ENCODE data around the gene NOL3.

Gene NOL3

DNA sequence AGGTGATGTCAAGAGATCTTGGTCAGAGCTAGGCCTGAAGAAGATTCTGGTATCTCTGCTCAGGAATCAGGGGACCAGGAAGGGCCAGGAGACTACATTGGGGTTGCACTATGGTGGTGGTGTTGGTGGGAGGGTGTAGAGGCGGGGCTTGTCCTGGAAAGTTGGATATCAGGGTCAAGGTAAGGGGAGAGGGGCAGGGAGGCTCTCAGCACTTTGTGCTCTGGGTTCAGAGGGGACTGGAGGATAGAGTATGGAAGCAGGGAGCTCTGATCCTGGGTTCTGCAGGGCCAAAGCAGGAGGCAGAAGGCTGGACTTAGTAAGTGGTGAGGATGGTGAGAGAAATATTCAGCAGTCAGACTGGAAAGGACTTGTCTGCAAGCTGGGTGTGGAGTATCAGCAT is 3.0 kb downstream of the NOL3 start:
- no peak for DNase-seq

DNA sequence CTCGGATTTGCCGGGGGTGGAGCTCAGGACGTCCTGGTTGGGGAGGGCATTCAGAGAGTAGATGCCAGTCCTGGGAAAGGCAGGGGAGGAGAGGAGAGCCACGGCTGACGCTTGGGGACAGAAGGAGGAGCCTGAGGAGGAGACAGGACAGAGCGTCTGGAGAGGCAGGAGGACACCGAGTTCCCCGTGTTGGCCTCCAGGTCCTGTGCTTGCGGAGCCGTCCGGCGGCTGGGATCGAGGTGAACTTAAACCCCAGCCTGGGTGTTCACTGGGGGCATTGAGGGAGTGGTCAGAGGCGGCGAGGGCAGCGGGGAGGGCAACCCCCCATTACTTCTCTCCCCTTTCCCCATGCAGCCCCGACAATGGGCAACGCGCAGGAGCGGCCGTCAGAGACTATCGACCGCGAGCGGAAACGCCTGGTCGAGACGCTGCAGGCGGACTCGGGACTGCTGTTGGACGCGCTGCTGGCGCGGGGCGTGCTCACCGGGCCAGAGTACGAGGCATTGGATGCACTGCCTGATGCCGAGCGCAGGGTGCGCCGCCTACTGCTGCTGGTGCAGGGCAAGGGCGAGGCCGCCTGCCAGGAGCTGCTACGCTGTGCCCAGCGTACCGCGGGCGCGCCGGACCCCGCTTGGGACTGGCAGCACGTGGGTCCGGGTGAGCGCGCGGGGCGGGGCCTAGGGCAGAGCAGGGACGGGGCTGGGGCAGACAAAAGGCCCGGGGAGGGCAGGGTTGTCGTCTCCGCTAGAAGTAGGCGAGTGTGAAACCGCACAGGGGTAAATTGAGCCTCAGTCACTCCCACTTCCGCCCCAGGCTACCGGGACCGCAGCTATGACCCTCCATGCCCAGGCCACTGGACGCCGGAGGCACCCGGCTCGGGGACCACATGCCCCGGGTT is 3.7 kb downstream of the NOL3 start:
- DNase-seq: peak; percentile 54

DNA sequence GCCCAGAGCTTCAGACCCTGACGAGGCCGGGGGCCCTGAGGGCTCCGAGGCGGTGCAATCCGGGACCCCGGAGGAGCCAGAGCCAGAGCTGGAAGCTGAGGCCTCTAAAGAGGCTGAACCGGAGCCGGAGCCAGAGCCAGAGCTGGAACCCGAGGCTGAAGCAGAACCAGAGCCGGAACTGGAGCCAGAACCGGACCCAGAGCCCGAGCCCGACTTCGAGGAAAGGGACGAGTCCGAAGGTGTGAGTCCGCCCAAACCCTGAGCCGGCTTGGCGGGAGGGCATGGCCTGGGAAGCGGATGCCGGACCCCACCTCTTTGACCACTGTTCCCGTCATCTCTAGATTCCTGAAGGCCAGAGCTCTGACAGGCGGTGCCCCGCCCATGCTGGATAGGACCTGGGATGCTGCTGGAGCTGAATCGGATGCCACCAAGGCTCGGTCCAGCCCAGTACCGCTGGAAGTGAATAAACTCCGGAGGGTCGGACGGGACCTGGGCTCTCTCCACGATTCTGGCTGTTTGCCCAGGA is 4.4 kb downstream of the NOL3 start:
- no peak for DNase-seq

DNA sequence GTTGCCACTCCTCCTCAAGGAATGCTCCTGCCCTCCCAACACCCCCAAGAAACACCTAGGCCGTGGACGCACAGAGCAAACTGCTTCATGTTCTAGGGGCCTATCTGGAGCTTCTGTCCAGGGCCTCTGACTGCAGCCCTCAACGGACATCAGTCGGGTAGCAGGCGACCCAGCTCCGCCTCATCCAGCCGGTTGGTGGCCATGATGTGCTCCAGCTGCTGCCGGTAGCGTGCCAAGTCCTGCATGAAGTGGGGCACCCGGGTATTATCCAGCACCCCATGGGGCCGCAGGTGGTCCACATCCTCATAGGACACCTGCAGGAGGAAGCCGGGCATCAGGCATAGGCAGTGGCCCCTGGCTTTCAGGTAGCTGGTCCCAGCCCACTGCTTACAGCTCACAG is 6.3 kb downstream of the NOL3 start:
- DNase-seq: no peak

DNA sequence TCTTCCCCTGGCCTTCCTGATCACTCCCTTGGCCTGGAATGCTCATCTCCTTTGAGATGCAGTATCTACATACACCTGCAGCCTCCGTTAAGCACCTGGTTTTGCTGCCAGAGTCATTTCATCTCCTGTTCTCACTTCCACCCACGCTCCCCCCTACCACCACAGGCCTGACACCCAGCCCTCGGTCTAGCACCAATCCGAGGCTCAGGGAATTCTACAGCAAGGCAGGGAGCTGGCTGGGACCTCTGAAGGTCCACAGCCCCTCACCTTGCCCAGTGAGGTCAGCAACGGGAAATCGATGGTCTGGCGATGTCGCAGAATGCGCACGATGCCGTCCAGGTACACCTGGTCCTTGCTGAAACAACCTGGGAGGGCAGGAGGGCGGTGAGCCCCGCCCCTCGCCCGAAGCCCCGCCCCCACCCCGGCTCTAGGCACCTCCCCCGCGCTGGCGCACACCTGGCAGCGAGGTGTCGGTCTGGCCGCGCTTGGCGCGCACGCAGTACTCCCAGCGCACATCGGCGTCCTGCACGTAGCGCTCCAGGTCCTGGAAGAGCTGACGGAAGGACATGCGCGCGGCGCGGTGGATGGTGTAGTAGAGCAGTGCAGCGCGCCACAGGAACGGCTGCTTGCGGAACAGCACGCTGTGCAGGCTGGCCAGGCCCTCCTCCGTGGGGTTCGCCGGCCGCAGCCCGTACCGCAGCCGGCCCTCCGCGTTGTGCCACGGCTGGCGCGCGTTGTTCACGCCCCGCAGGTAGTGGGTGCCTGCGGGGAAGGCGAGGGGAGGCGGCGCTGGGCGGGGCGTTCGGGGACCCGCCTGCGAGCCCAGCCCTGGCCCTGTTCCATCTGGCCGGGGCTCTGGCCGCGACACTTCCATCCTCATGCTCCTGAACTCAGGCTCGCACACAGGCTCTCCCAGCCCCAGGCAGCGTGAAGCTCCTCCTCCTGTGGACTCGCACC is 7.7 kb downstream of the NOL3 start:
- DNase-seq: no peak

DNA sequence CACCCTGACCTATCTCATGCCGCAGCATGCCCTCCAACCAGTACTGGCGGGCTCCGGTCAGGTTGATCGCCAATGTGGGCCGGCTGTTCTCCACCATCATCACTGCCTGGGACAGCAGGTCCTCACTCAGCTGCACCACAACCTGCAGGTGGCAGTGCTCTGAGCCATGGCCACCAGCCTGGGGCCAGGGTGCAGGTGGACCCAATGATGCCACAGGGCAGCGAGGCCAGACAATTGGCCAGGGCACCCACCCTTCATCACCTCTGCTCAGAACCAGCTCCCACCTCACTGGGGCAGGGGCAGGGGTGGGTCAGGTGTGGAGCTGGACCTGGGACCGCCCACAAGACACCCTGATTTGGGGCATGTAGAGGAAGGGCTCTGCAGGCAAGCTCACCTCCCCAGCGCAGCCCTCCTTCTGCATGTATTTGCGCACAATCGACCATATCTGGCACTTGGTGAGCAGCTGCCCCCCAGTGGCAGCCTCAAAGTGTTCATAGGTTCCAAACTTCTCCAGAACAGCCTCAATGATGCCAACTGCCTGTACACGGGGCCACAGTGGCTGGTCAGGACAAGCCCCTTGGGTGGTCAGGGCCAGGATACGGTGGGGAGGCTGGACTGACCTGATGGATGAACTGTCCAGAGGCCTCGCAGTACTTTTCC is 9.2 kb downstream of the NOL3 start:
- no peak for DNase-seq

DNA sequence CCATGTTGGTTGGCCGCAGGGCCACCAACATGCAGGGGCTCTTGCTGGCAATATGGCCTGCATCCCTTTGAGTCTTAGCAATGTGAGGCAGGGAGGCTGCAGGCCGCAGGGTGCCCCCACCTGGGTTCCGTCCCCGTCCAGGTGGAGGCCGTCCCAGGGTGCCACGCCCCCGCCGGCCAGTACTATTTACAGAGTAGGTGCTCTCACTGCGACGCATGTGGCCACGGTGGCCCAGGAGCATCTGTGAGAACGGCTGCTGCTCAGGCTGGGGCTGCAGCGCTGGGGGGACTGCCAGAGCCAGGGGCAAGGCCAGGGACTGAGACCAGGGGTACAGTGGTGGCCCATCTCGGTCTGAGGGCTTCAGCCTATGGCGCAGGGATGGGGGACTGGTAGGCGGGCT is 9.8 kb downstream of the NOL3 start:
- DNase-seq: no peak

DNA sequence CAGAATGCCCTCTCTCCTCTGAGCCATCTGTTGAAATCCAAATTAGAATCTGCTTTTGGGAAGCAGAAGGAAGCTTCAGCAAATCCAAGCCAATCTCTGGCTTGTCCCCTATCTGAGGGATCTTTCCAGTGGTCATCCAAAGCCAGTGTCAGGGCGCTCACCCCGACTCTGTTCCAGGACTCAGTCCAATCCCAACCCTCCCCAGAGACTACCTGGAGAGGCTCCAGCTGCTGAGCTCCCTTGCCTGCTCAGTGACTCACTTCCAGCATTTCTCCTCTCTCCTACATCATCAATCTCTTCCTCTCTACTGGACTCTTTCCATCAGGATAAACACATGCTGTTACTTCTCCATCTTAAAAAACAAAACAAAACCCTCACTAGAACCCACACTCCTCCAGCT is 11.0 kb downstream of the NOL3 start:
- DNase-seq: no peak

DNA sequence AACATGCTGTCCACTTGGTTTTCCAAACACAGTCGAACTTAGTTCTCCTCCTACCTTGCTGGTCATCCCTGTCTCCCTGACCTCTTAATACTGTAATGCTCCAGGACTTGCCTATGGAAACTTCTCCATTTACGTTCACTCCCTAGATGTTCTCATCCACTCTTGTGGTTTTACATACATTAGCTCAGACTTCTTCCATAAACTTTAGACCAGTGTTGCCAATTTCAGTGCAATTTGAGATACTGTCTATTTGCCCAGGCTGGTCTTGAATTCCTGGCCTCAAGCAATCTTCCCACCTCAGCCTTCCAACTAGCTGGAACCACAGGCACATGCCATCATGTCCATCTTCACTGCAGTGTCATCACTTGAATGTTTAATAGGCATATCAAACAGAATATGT is 11.9 kb downstream of the NOL3 start:
- no peak for DNase-seq

DNA sequence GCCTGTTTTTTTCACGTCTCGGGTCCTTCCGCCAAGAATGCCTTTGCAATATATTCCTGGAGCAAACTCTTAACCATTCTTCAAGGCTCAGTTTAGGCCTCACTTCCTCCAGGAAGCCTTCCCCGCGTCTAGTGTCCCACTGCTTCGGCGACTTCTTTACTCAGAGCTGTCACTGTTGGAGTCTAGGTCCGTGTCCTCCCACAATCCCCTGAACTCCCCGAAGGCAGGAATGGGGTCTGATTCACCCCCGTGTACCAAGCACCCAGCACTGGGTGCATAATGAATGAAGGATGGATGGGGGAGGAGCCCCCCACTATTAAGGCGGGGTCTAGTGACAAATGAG is 12.9 kb downstream of the NOL3 start:
- no peak for DNase-seq

DNA sequence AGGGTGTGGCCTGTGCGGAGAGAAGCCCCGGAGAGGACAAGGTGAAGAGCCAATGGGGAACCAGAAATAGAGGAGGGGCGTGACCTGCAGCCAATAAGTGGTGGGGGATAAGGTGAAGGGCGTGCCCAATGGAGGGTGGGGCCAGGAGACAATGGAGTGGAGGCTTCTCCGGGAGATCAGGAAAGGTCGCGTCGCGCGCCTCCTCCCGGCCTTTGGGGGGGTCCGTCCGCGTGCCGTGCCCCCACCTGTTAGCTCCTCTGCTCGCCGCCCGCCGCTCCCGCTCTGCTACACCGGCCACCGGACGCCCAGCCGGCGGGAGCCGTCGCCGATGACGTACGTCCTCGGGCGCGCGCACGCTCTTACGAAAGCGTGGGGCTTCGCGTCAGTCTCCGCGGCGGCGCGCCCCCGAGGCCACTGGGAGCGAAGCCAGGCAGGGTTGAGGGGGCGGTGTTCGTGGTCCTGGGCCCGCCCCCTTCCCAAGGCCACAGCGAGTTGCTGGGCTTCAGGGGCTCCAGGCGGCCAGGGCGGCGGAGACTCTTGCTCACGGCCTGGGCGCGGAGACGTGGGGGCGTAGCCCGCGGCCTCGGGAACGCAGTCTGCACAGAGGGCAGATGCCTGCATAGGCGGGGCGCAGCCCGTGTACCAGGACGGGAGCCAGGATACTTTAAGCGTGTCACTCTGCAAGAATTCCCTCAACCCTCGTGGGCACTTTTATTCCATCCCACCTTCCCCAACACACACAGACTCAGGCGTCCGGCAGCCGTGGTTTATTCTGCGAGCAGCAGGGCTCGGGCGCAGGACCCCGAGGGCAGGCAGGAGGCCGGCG is 13.5 kb downstream of the NOL3 start, which contains the start of gene MATCAP1:
Gene MATCAP1, minus strand, starts transcription at position 337 of the 826 bp plus-strand sequence. CDS start 3,353 bp downstream, outside the sequence.
- DNase-seq: peak; percentile 97

DNA sequence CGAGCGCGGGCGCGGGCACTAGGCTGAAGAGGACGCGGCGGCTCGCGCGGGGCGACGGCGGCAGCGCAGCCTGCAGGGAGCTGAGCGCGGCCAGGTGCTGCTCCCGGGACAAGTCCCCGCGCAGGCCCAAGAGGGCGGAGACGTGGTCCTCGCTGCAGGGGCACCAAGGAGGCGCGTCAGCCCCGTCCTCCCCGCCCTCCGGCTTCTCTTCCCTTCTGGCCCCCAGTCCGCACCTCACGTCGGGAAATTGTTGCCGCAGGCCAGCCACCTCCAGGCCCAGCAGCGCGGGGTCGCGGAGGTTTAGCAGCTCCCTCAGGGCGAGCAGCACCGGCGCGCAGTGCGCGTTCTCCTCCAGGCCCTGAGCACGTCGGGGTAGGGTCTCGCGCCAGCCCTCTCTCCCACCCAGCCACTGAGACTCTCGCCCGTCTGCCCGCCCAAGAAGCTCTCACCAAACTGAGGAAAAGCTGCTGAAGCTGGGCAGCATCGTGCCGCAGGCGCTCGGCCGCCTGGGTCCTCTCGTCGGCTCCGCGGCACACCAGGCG is 14.2 kb downstream of the NOL3 start:
- no peak for DNase-seq

DNA sequence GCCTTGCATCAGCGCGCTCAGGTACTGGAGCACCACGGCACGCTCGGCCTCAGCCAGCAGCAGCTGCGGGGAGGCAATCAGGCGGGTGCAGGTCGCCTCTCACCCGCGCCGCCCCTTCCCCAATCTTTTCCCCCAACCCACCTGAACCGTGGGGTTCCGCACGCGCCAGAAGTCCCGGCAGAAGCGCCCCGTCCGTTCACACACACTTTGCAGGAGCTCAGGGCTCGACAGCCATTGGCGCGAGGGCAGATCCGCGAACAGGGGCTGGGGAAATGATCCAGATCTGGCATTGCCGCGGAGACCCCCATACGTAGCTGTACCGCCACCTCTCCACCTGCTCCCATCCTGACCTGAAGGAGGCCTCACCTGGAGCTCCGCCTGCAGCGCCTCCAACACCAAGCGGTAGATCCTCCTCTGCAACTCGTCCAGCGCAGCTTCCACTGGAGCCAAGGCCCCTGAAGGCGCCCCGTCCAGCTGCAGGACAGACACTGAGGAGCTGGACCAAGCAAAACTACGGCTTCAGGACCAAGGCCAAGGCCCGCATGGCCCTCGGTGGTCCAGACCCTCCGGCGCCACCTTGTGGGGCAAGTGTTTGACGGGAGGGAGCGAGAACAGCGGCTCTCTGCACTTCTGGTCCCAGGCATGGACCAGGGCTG is 14.8 kb downstream of the NOL3 start:
- peak; percentile 6 for DNase-seq

DNA sequence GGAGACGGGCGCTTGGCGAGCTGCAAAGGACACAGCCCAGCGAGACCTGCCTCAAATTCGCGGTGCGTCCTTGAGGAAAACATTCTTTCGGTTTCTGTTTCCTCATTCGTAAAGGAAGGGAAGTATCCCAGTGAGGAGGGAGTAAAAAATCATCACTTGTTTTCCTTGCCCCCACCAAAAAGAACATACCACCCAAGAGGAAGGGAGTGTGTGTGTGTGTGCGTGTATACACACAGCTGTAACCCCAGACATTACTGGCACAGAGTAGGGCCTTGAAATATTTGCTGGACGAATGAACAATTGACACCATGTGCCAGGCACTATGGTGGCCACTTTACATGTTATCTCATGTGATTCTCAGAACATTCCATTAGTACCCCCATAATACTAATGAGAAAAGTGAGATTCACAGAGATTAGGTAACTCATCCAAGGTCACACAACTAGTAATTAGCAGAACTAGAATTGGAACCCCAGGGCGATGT is 15.4 kb downstream of the NOL3 start:
- no peak for DNase-seq

DNA sequence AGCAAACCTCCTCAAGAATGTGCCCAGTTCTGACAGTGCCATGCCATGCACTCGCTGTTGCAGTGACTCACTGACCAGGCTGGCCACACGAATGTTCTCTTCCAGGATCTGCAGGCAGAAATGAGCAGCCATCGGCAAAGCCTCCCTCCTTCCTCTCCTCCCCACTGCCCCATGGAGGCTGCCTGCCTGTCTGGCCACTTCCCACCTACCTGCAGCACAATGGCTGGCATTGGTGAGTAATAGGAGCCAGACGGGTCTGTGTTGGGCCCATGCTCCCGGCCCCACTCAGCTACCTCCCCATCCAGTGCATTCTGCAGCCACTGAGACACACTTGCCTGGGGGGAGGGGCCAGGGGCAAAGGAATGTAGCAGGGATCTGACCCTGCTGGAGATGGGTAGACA is 16.2 kb downstream of the NOL3 start:
- DNase-seq: no peak

DNA sequence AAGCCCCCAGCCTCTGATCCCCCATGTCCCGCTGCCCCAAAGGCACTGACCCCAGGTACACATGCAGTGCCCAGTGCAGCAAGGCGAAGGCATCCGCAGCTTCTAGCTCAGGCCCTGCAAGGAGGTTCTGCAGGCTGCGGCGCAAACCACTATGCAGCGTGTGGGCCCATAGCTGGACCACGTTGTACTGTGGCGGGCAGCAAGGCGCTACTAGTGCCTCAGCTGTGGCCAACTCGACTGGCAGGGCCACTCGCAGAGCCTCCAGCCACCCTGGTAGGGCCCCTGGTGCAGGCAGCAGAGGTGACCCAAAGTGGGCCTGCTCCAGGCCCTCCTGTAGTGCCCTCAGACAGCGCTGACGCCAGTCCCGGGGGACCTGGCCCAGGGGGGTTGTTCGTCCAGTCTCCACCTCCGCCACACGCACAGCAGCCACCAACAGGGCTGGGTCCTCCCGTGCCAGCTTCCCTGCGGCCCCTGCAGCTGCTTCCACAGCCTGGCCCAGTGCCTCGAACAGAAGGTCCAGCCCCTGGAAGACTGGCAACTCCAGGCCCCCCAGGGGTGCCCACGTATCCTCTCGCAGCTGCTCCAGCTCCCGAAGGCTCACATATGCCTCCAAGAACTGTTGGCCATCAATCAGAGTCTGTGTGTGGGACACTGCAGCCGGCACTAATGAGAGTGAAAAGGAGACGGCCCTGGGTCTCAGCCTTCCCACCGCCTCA is 17.0 kb downstream of the NOL3 start:
- DNase-seq: no peak

DNA sequence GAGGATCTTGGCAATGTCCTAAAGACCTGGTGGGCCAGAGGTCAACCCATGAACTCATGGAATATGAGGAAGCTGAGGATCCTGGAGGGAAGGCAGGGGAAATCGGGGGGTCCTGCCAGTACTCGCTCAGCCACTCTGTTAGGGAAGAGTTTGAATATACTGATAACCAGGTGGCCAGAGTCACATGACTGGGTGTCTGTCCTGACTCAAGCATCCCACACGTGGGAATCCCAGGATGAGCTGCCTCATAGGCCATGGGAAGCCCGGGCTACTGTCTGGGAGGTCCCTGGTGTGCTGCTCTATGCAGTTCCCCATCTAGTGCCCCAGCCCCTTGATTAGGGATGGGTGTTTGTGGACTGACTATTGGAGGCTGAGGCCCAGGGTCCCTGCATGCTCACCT is 18.0 kb downstream of the NOL3 start:
- DNase-seq: no peak

DNA sequence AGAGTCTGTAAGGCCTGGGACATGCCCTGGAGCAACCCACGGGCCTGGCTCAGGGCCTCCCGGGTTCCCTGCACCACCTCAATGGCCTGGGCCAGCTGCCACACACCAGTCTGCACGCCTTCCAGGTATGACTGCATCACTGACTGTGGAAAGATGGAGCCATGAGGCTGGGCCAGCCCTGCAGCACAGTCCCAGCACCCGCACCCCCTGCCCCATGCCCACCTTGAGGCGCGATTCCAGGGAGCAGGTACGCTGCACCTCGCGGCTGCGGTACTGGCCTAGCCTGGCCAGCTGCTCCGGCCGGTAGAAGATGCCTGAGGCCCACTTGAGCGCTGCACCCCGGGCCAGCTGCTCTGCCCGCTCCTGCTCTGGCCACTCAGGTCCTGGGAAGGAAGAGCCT is 18.5 kb downstream of the NOL3 start:
- no peak for DNase-seq

DNA sequence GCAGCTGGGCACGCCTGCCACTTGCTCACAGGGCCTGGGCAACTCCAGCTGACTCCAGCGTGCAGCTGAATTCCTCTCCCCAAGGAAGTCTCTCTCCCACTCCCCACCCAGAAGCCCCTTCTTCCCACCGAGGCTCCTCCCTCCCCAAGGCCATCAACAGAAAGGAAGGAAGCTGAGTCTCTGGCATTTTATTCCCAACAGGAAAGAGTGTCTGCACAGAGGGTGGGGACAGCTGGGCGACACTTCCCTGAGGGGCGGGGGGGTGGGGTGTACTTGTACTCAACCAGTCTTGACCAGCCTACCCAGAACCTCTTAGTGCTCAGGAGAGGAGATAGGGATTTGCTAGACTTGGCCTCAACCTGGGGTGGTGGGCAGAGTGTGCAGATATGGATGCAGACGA is 19.7 kb downstream of the NOL3 start, which contains the start of gene EXOC3L1:
Gene EXOC3L1, minus strand, starts transcription at position 96 of the 400 bp plus-strand sequence. CDS start 460 bp downstream, outside the sequence.
- DNase-seq: no peak

All from NCI-H1694 treated with DMSO at 0.1 percent for 48 hours (cell line).